Muscle layer of duodenum (tissue), 2 donors: Measurements from ENCODE around the gene NUP37.
A peak's percentile ranks its signal among the peaks of the same experiment; 100 is the strongest.
"Not testable (repeated sequence)": the region's sequence is repeated elsewhere in the genome, so short reads cannot be mapped to it uniquely, and the experiment has no call there.

Source experiments
- H3K27ac ChIP-seq: one replicate; pipeline ENCODE4 v1.7.0; 2013; ENCODE audit warnings: mild to moderate bottlenecking, low read length
- H3K27me3 ChIP-seq: one replicate; pipeline ENCODE4 v1.7.0; 2013; ENCODE audit warnings: low read depth, mild to moderate bottlenecking, control low read depth, low read length
- H3K36me3 ChIP-seq, 2 donors: one replicate each; pipeline ENCODE4 v1.7.0; 2013; ENCODE audit warnings: low read length in 2 of 2, control low read depth in 1 of 2, mild to moderate bottlenecking in 1 of 2; ENCODE audit not compliant: insufficient read depth in 2 of 2, control insufficient read depth in 1 of 2
- H3K4me1 ChIP-seq, 2 donors: one replicate each; pipeline ENCODE4 v1.7.0; 2013; ENCODE audit warnings: low read length in 2 of 2, mild to moderate bottlenecking in 2 of 2, control low read depth in 1 of 2, moderate library complexity in 1 of 2; ENCODE audit not compliant: insufficient read depth in 2 of 2, control insufficient read depth in 1 of 2
- H3K4me3 ChIP-seq, 2 donors: one replicate each; pipeline ENCODE4 v1.7.0; 2013; ENCODE audit warnings: low read length in 2 of 2, low read depth in 1 of 2, mild to moderate bottlenecking in 1 of 2
- H3K9me3 ChIP-seq, 2 donors: one replicate each; pipeline ENCODE4 v1.7.0; 2013; ENCODE audit warnings: low read length in 2 of 2, control low read depth in 1 of 2, mild to moderate bottlenecking in 1 of 2; ENCODE audit not compliant: control insufficient read depth in 1 of 2
- donor health status: healthy.

NUP37 gene

GRCh38 chr12:102119674-102120563 is at the start of gene NUP37, which contains the start of gene PARPBP:
Gene NUP37, minus strand, starts transcription at chr12:102120114. Its CDS starts 1,596 bp downstream, at chr12:102118518.
Gene PARPBP, plus strand, starts transcription at chr12:102120183. Its CDS starts 3,706 bp downstream, at chr12:102123889.
- H3K27ac ChIP-seq = peak within 1 kb of the TSS; percentile 90
- peaks cover 14 to 18% of the 10 kb centered on the region in 2 donors for H3K4me1 ChIP-seq
- H3K36me3 ChIP-seq = peaks cover 0 to 11% of the 10 kb centered on the region in 2 donors
- no peaks in the 10 kb centered on the region for H3K9me3 ChIP-seq
- H3K4me3 ChIP-seq = peak within 1 kb of the TSS; percentile 95 to 98
- H3K27me3 ChIP-seq = no peaks in the 10 kb centered on the region

- Histone ChIP-seq H3K9me3 (no peaks in the 10 kb centered on the region), H3K27me3 (no peaks in the 10 kb centered on the region), H3K36me3 (no peaks in the 10 kb centered on the region), H3K4me3 (no peak overlapping the region), H3K4me1 (no peaks in the 10 kb centered on the region), H3K27ac (no peak overlapping the region)
Observed at GRCh38 chr12:102167821-102168604, 48.1 kb upstream of the NUP37 start.

- Histone ChIP-seq H3K4me1 (no peaks in the 10 kb centered on the region), H3K36me3 (no peaks in the 10 kb centered on the region), H3K27me3 (no peaks in the 10 kb centered on the region), H3K27ac (no peak overlapping the region), H3K4me3 (no peak overlapping the region), H3K9me3 (no peaks in the 10 kb centered on the region)
Observed at GRCh38 chr12:102163383-102163782, 43.5 kb upstream of the NUP37 start.

GRCh38 chr12:102155206-102155605 is 35.3 kb upstream of the NUP37 start:
- not testable (repeated sequence) for H3K9me3 ChIP-seq, H3K36me3 ChIP-seq, H3K4me3 ChIP-seq, H3K27me3 ChIP-seq, H3K27ac ChIP-seq, H3K4me1 ChIP-seq

- not testable (repeated sequence) for H3K27ac ChIP-seq, H3K36me3 ChIP-seq, H3K4me3 ChIP-seq, H3K9me3 ChIP-seq, H3K4me1 ChIP-seq, H3K27me3 ChIP-seq
Observed at GRCh38 chr12:102147062-102147587, 27.2 kb upstream of the NUP37 start.

GRCh38 chr12:102144221-102144620 is 24.3 kb upstream of the NUP37 start:
- Histone ChIP-seq H3K4me1 (no peaks in the 10 kb centered on the region), H3K4me3 (no peak overlapping the region), H3K27me3 (no peaks in the 10 kb centered on the region), H3K36me3 (no peaks in the 10 kb centered on the region), H3K27ac (no peak overlapping the region), H3K9me3 (no peaks in the 10 kb centered on the region)

GRCh38 chr12:102142866-102143373 is 23.0 kb upstream of the NUP37 start:
- H3K36me3 ChIP-seq, H3K9me3 ChIP-seq, H3K27ac ChIP-seq, H3K27me3 ChIP-seq, H3K4me3 ChIP-seq, H3K4me1 ChIP-seq: not testable (repeated sequence)

GRCh38 chr12:102137619-102138018 is 17.7 kb upstream of the NUP37 start:
- H3K36me3 ChIP-seq, H3K4me3 ChIP-seq, H3K27me3 ChIP-seq, H3K4me1 ChIP-seq, H3K9me3 ChIP-seq, H3K27ac ChIP-seq: not testable (repeated sequence)

- H3K4me1 ChIP-seq, H3K27ac ChIP-seq, H3K27me3 ChIP-seq, H3K9me3 ChIP-seq, H3K36me3 ChIP-seq, H3K4me3 ChIP-seq: not testable (repeated sequence)
Observed at GRCh38 chr12:102131442-102131841, 11.5 kb upstream of the NUP37 start.

GRCh38 chr12:102130720-102131119 is 10.8 kb upstream of the NUP37 start:
- not testable (repeated sequence) for H3K9me3 ChIP-seq, H3K27me3 ChIP-seq, H3K4me1 ChIP-seq, H3K4me3 ChIP-seq, H3K36me3 ChIP-seq, H3K27ac ChIP-seq

- H3K4me3 ChIP-seq = peak overlapping the region; percentile 95 to 98
- H3K9me3 ChIP-seq, H3K27ac ChIP-seq, H3K27me3 ChIP-seq, H3K36me3 ChIP-seq: not testable (repeated sequence)
- H3K4me1 ChIP-seq = peaks cover 14 to 18% of the 10 kb centered on the region in 2 donors
Observed at GRCh38 chr12:102121328-102121727, 1.4 kb upstream of the NUP37 start.
